Lower leg skin (tissue), 4 donors: ENCODE results near the gene IL1R2. TPM values are rescaled to one million over a fixed set of nuclear protein-coding genes. Genes with fewer than 3 reads are reported as not detected.

Experiments
- DNase-seq, 2 donors: peaks; one replicate each; pipeline ENCODE4 v3.0.0-alpha.2; 2019; ENCODE audit warnings: low spot score in 2 of 2
- H3K4me3 ChIP-seq: fragments of 200-600 bp; sonication (generic); 2 replicates; pipeline ENCODE4 v1.5.1; 2017; ENCODE audit warnings: mild to moderate bottlenecking, low read depth; ENCODE audit not compliant: poor library complexity, severe bottlenecking
- CTCF ChIP-seq, 3 donors: fragments of 450-650 bp; IDR thresholded peaks; one replicate each; pipeline ENCODE4 v1.5.1; 2016; ENCODE audit warnings: antibody characterized with exemption in 3 of 3, mild to moderate bottlenecking in 3 of 3, moderate library complexity in 2 of 3
- POLR2A ChIP-seq, 2 donors: fragments of 450-650 bp; IDR thresholded peaks; one replicate each; pipeline ENCODE4 v1.6.1; 2016 to 2017; ENCODE audit warnings: antibody characterized with exemption in 2 of 2, mild to moderate bottlenecking in 1 of 2, moderate library complexity in 1 of 2
- WGBS, 2 donors: methylation state at CpG; one replicate each; pipeline ENCODE4 v1.1.5; 2018; 5-methylcytosine and 5-hydroxymethylcytosine counted together
- intact Hi-C: fragments of 100-400 bp; cut with DNase I; formaldehyde crosslinking; loops from one replicate; pipeline ENCODE4 v1.15.0; 2023; ENCODE audit warnings: low total_unique reads
- total RNA-seq, 4 donors: library from RNA; depleted of rRNA; stranded (reverse); fragments of >200 nt; gene quantifications; one replicate each; pipeline ENCODE4 v1.1.0, GENCODE V29; 2016

Gene IL1R2
- total RNA-seq, 4 donors from 2014 or later = 58.4 to 106 (median 68.7) TPM

- intact Hi-C loops = no loop called here
- H3K4me3 ChIP-seq = no peak overlapping the region
- TF ChIP-seq POLR2A (IDR thresholded peaks at IDR 0.05) = no peak
- TF ChIP-seq CTCF (IDR thresholded peaks at IDR 0.05) = no peak
- 46 to 60% methylated on average over 7 of the region's 7 CpGs for WGBS, 2 donors
- DNase-seq = no peak
These were observed 30.9 kb upstream of the IL1R2 start for GRCh38 chr2:101960819-101961337.

GRCh38 chr2:101961338-101962191 is 30.2 kb upstream of the IL1R2 start:
- 32 to 33% methylated on average over 12 of the region's 12 CpGs for WGBS, 2 donors
- peak; percentile 93 to 96 for DNase-seq
- intact Hi-C loops = no loop called here
- TF ChIP-seq CTCF (IDR thresholded peaks at IDR 0.05) (no peak), POLR2A (IDR thresholded peaks at IDR 0.05) (no peak)
- H3K4me3 ChIP-seq = no peak overlapping the region

GRCh38 chr2:101962309-101962708 is 29.5 kb upstream of the IL1R2 start:
- no peak for DNase-seq
- 52 to 75% methylated on average over 11 of the region's 11 CpGs for WGBS, 2 donors
- intact Hi-C loops = no loop called here
- TF ChIP-seq CTCF (IDR thresholded peaks at IDR 0.05) (no peak), POLR2A (IDR thresholded peaks at IDR 0.05) (no peak)
- H3K4me3 ChIP-seq = no peak overlapping the region

- no peak overlapping the region for H3K4me3 ChIP-seq
- DNase-seq = no peak
- TF ChIP-seq POLR2A (IDR thresholded peaks at IDR 0.05) (no peak), CTCF (IDR thresholded peaks at IDR 0.05) (no peak)
- intact Hi-C loops = no loop called here
- WGBS, 2 donors = 76 to 77% methylated on average over 4 of the region's 4 CpGs
These were observed 28.6 kb upstream of the IL1R2 start for GRCh38 chr2:101963198-101963597.

- TF ChIP-seq CTCF (IDR thresholded peaks at IDR 0.05) (no peak), POLR2A (IDR thresholded peaks at IDR 0.05) (no peak)
- no peak for DNase-seq
- intact Hi-C loops = no loop called here
- no peak overlapping the region for H3K4me3 ChIP-seq
- WGBS, 2 donors = 48 to 49% methylated on average over 7 of the region's 7 CpGs
These were observed 23.8 kb upstream of the IL1R2 start for GRCh38 chr2:101967826-101968513.
